Measurements from ENCODE around the gene MYBPC1.

The MYBPC1 gene

GRCh38 chr12:101599311-101599710, 4.5 kb downstream of the MYBPC1 start:
- no peak overlapping the region for H3K4me2 ChIP-seq
- no peaks in the 10 kb centered on the region for H3K79me2 ChIP-seq (ENCODE audit: insufficient read depth, low read depth)
- H3K4me1 ChIP-seq (ENCODE audit: low read depth, poor library complexity, severe bottlenecking) = no peaks in the 10 kb centered on the region
- H3K36me3 ChIP-seq (ENCODE audit: insufficient read depth) = no peaks in the 10 kb centered on the region
- no peak overlapping the region for H2AFZ ChIP-seq (ENCODE audit: low read depth)
- no peaks in the 10 kb centered on the region for H4K20me1 ChIP-seq (ENCODE audit: insufficient read depth)
- no peaks in the 10 kb centered on the region for H3K27me3 ChIP-seq (ENCODE audit: insufficient read depth, low read depth)
- no peak overlapping the region for H3K4me3 ChIP-seq (IDR thresholded peaks at IDR 0.05; ENCODE audit: insufficient read depth, low read depth, low read length)
- no peak overlapping the region for H3K27ac ChIP-seq
- TF ChIP-seq CTCF (conservative IDR thresholded peaks at IDR 0.05; ENCODE audit: low read depth, low read length) = no peak
- no peak overlapping the region for H3K9ac ChIP-seq

DNA sequence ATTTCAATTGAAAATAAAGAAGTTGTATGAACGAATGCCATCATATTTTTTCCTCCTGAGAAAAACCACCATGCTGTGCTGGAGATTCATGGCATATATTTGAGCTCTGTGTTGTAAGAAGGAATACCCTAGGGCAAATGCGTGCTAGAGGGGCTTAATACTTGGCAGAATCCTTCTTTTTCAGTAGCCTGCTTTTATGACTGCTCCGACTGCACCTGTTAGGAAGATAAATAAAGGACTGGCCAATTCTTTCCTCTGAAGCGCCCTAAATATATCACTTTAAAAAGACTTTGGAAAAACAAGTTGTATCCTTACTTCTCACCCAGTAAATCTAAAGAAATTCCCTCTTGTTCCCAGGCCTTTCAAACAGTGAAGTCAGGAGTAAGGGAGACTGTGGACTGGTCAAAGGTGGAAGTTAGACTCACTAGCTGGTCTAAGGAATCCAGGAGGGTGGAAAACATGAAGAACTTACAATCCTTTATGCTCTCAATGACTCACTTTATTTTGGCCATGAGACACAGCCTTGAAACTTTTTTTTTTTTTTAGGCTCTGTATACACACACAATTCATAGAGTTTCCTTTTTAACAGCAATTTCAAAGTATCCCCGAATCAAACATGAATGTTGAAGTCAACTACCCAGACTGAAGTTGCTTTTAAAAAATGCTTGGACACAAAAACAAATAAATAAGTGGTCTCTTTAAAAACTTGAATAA, 5.2 kb downstream of the MYBPC1 start:
- Histone ChIP-seq H3K4me2 (no peak overlapping the region), H3K27ac (no peak overlapping the region), H3K36me3 (ENCODE audit: insufficient read depth) (no peaks in the 10 kb centered on the region), H3K9ac (no peak overlapping the region), H3K27me3 (ENCODE audit: insufficient read depth, low read depth) (no peaks in the 10 kb centered on the region), H4K20me1 (ENCODE audit: insufficient read depth) (no peaks in the 10 kb centered on the region), H2AFZ (ENCODE audit: low read depth) (no peak overlapping the region), H3K4me1 (ENCODE audit: low read depth, poor library complexity, severe bottlenecking) (no peaks in the 10 kb centered on the region), H3K4me3 (IDR thresholded peaks at IDR 0.05; ENCODE audit: insufficient read depth, low read depth, low read length) (no peak overlapping the region), H3K79me2 (ENCODE audit: insufficient read depth, low read depth) (no peaks in the 10 kb centered on the region)
- TF ChIP-seq CTCF (conservative IDR thresholded peaks at IDR 0.05; ENCODE audit: low read depth, low read length) = no peak

- Histone ChIP-seq H2AFZ (ENCODE audit: low read depth) (no peak overlapping the region), H3K36me3 (ENCODE audit: insufficient read depth) (no peaks in the 10 kb centered on the region), H3K4me1 (ENCODE audit: low read depth, poor library complexity, severe bottlenecking) (no peaks in the 10 kb centered on the region), H3K27ac (no peak overlapping the region), H3K4me2 (no peak overlapping the region), H4K20me1 (ENCODE audit: insufficient read depth) (no peaks in the 10 kb centered on the region), H3K79me2 (ENCODE audit: insufficient read depth, low read depth) (no peaks in the 10 kb centered on the region), H3K4me3 (IDR thresholded peaks at IDR 0.05; ENCODE audit: insufficient read depth, low read depth, low read length) (no peak overlapping the region), H3K9ac (no peak overlapping the region), H3K27me3 (ENCODE audit: insufficient read depth, low read depth) (no peaks in the 10 kb centered on the region)
- TF ChIP-seq CTCF (conservative IDR thresholded peaks at IDR 0.05; ENCODE audit: low read depth, low read length) = no peak
Observed at GRCh38 chr12:101604132-101604531, 9.4 kb downstream of the MYBPC1 start.

GRCh38 chr12:101607894-101608293, 13.1 kb downstream of the MYBPC1 start:
- no peak overlapping the region for H3K4me2 ChIP-seq

More at GRCh38 chr12:101607894-101608293, 13.1 kb downstream of the MYBPC1 start:
- no peak for TF ChIP-seq CTCF (conservative IDR thresholded peaks at IDR 0.05; ENCODE audit: low read depth, low read length)
- no peaks in the 10 kb centered on the region for H4K20me1 ChIP-seq (ENCODE audit: insufficient read depth)
- no peaks in the 10 kb centered on the region for H3K27me3 ChIP-seq (ENCODE audit: insufficient read depth, low read depth)
- H3K4me1 ChIP-seq (ENCODE audit: low read depth, poor library complexity, severe bottlenecking) = no peaks in the 10 kb centered on the region
- no peaks in the 10 kb centered on the region for H3K79me2 ChIP-seq (ENCODE audit: insufficient read depth, low read depth)
- no peak overlapping the region for H3K4me3 ChIP-seq (IDR thresholded peaks at IDR 0.05; ENCODE audit: insufficient read depth, low read depth, low read length)
- H3K36me3 ChIP-seq (ENCODE audit: insufficient read depth) = no peaks in the 10 kb centered on the region
- no peak overlapping the region for H3K9ac ChIP-seq
- H3K27ac ChIP-seq = no peak overlapping the region
- no peak overlapping the region for H2AFZ ChIP-seq (ENCODE audit: low read depth)
